Astrocyte of the spinal cord (primary cell): ENCODE results near the gene C2CD2L.

Experiments
- DNase-seq: peaks from one replicate; pipeline ENCODE4 v3.0.0; 2011; ENCODE audit warnings: low read depth, low spot score
- H3K4me3 ChIP-seq: 2 replicates; pipeline ENCODE4 v1.5.1; 2011; ENCODE audit warnings: low read depth, mild to moderate bottlenecking, low read length, moderate library complexity
- CTCF ChIP-seq: IDR thresholded peaks from 2 replicates; pipeline ENCODE4 v1.5.1; 2012; ENCODE audit warnings: low read depth, mild to moderate bottlenecking, low read length, inconsistent platforms
- in situ Hi-C: cut with HindIII; loops from 2 replicates; pipeline ENCODE4 v1.10.0; 2017; ENCODE audit warnings: low sequenced_read_pairs

C2CD2L gene

GRCh38 chr11:119093942-119094815, 13.0 kb upstream of the C2CD2L start:
- no peak for TF ChIP-seq CTCF
- DNase-seq, result peak; percentile 39
- in situ Hi-C loops, result no loop called here
- peak overlapping the region; percentile 62 for H3K4me3 ChIP-seq

- in situ Hi-C loops, result no loop called here
- DNase-seq, result peak; percentile 86
- TF ChIP-seq CTCF, result peak; percentile 79
- peak overlapping the region; percentile 62 for H3K4me3 ChIP-seq
Observed at GRCh38 chr11:119094816-119095065, 12.4 kb upstream of the C2CD2L start.

GRCh38 chr11:119095066-119095880, 11.9 kb upstream of the C2CD2L start:
- TF ChIP-seq CTCF, result no peak
- peak; percentile 100 for DNase-seq
- peak overlapping the region; percentile 62 for H3K4me3 ChIP-seq
- in situ Hi-C loops, result no loop called here

GRCh38 chr11:119099711-119100110, 7.4 kb upstream of the C2CD2L start:
- H3K4me3 ChIP-seq, result no peak overlapping the region
- no peak for TF ChIP-seq CTCF
- no peak for DNase-seq
- in situ Hi-C loops, result no loop called here

- DNase-seq, result peak; percentile 47
- in situ Hi-C loops, result no loop called here
- H3K4me3 ChIP-seq, result peak overlapping the region; percentile 82
- TF ChIP-seq CTCF, result peak; percentile 44
Observed at GRCh38 chr11:119100246-119100970, 6.7 kb upstream of the C2CD2L start.

- in situ Hi-C loops, result no loop called here
- DNase-seq, result no peak
- H3K4me3 ChIP-seq, result peak overlapping the region; percentile 82
- TF ChIP-seq CTCF, result peak; percentile 16
Observed at GRCh38 chr11:119100994-119101758, 6.0 kb upstream of the C2CD2L start.
